Stomach (tissue), 4 donors: Measurements from ENCODE around the gene C1orf159.

Source experiments
- POLR2A ChIP-seq, 4 donors: fragments of 450-650 bp; IDR thresholded peaks; one replicate each; pipeline ENCODE4 v1.6.1; 2016; ENCODE audit warnings: antibody characterized with exemption in 4 of 4, control low read depth in 2 of 4, mild to moderate bottlenecking in 1 of 4, moderate library complexity in 1 of 4
- POLR2AphosphoS5 ChIP-seq, 3 donors: sonication (generic); formaldehyde crosslinking; IDR thresholded peaks; one replicate each; pipeline ENCODE4 v1.6.1; 2016; ENCODE audit warnings: antibody characterized with exemption in 3 of 3
- TF ChIP-seq, protein P1 (sequence below), 7 experiments: fragments of 450-650 bp in 4 of 7; fragments of 200-600 bp in 3 of 7; sonication (generic) in 3 of 7; IDR thresholded peaks; one replicate each; pipeline ENCODE4 v1.5.1; 2016 to 2019; ENCODE audit warnings: antibody characterized with exemption in 7 of 7, control low read depth in 2 of 7, mild to moderate bottlenecking in 1 of 7

- TF ChIP-seq POLR2A (IDR thresholded peaks at IDR 0.05) (no peak), POLR2AphosphoS5 (IDR thresholded peaks at IDR 0.05) (no peak)
- TF ChIP-seq, protein P1, sequence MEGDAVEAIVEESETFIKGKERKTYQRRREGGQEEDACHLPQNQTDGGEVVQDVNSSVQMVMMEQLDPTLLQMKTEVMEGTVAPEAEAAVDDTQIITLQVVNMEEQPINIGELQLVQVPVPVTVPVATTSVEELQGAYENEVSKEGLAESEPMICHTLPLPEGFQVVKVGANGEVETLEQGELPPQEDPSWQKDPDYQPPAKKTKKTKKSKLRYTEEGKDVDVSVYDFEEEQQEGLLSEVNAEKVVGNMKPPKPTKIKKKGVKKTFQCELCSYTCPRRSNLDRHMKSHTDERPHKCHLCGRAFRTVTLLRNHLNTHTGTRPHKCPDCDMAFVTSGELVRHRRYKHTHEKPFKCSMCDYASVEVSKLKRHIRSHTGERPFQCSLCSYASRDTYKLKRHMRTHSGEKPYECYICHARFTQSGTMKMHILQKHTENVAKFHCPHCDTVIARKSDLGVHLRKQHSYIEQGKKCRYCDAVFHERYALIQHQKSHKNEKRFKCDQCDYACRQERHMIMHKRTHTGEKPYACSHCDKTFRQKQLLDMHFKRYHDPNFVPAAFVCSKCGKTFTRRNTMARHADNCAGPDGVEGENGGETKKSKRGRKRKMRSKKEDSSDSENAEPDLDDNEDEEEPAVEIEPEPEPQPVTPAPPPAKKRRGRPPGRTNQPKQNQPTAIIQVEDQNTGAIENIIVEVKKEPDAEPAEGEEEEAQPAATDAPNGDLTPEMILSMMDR (IDR thresholded peaks at IDR 0.05), result no peak
These were observed 61.7 kb downstream of the C1orf159 start for GRCh38 chr1:1054099-1054700.
